Naive thymus-derived CD4-positive, alpha-beta T cell (primary cell): ENCODE measurements around the gene SOX6. TPM values are rescaled to one million over a fixed set of nuclear protein-coding genes. Genes with fewer than 3 reads are reported as not detected.
A peak's percentile ranks its signal among the peaks of the same experiment; 100 is the strongest.

Experiments
- ATAC-seq: fragments of 150-1000 bp; cut with Tn5 transposase; 2 replicates; pipeline ENCODE4 v1.10.0; 2021; ENCODE audit warnings: mild to moderate bottlenecking, moderate library complexity
- CTCF ChIA-PET: fragments of 350-600 bp; sonication (Branson Sonifier 250); formaldehyde crosslinking; loops from one replicate; lab custom pipeline; 2021; ENCODE audit warnings: antibody characterized with exemption; lab: Charles Lee
- POLR2A ChIA-PET: fragments of 350-600 bp; sonication (Branson Sonifier 250); formaldehyde crosslinking; loops from one replicate; lab custom pipeline; 2021; ENCODE audit warnings: antibody characterized with exemption, inconsistent platforms; lab: Charles Lee
- DNase-seq, 9 donors: peaks; one replicate each; pipeline versions ENCODE4 v3.0.0 to v3.0.0-alpha.2; 2020 to 2022; ENCODE audit warnings: mixed read lengths in 1 of 9
- H3K27ac ChIP-seq: one replicate; pipeline ENCODE4 v1.7.0; 2013; ENCODE audit warnings: mild to moderate bottlenecking, low read depth, low read length, moderate library complexity
- H3K27me3 ChIP-seq, 2 donors: one replicate each; pipeline ENCODE4 v1.7.0; 2013; ENCODE audit warnings: low read length in 2 of 2, mild to moderate bottlenecking in 2 of 2, moderate library complexity in 2 of 2; ENCODE audit not compliant: control insufficient read depth in 2 of 2, insufficient read depth in 2 of 2
- H3K36me3 ChIP-seq, 3 experiments: 1 replicate in 2 of 3; 2 replicates in 1 of 3; pipeline ENCODE4 v1.7.0; 2013; ENCODE audit warnings: low read length in 3 of 3, mild to moderate bottlenecking in 3 of 3, moderate library complexity in 1 of 3; ENCODE audit not compliant: insufficient read depth in 3 of 3, control insufficient read depth in 2 of 3
- H3K4me1 ChIP-seq, 2 donors: one replicate each; pipeline ENCODE4 v1.7.0; 2013; ENCODE audit warnings: low read length in 2 of 2, mild to moderate bottlenecking in 2 of 2, moderate library complexity in 1 of 2; ENCODE audit not compliant: control insufficient read depth in 2 of 2, insufficient read depth in 2 of 2
- H3K4me3 ChIP-seq: 2 replicates; pipeline ENCODE4 v1.7.0; 2013; ENCODE audit warnings: mild to moderate bottlenecking, low read length
- H3K9me3 ChIP-seq, 3 experiments: 1 replicate in 2 of 3; 2 replicates in 1 of 3; pipeline ENCODE4 v1.7.0; 2013; ENCODE audit warnings: low read length in 3 of 3; ENCODE audit not compliant: control insufficient read depth in 2 of 3
- H3K27ac Mint-ChIP-seq, 9 donors: one replicate each; pipeline ENCODE4 v1.8.0; 2020 to 2022; ENCODE audit warnings: mixed read lengths in 9 of 9, mild to moderate bottlenecking in 8 of 9, moderate library complexity in 5 of 9, inconsistent platforms in 2 of 9
- H3K27me3 Mint-ChIP-seq, 5 donors: one replicate each; pipeline ENCODE4 v1.8.0; 2021 to 2022; ENCODE audit warnings: mixed read lengths in 5 of 5, mild to moderate bottlenecking in 1 of 5
- H3K36me3 Mint-ChIP-seq, 5 donors: one replicate each; pipeline ENCODE4 v1.8.0; 2020 to 2022; ENCODE audit warnings: mixed read lengths in 5 of 5, mild to moderate bottlenecking in 3 of 5, inconsistent platforms in 1 of 5
- H3K4me1 Mint-ChIP-seq, 7 donors: one replicate each; pipeline ENCODE4 v1.8.0; 2020 to 2022; ENCODE audit warnings: mixed read lengths in 7 of 7, mild to moderate bottlenecking in 3 of 7, inconsistent platforms in 1 of 7
- H3K4me3 Mint-ChIP-seq, 10 donors: one replicate each; pipeline ENCODE4 v1.8.0; 2020 to 2022; ENCODE audit warnings: mild to moderate bottlenecking in 10 of 10, mixed read lengths in 10 of 10, moderate library complexity in 6 of 10, inconsistent platforms in 2 of 10
- H3K9me3 Mint-ChIP-seq, 11 donors: one replicate each; pipeline ENCODE4 v1.8.0; 2020 to 2022; ENCODE audit warnings: mixed read lengths in 11 of 11, mild to moderate bottlenecking in 4 of 11, inconsistent platforms in 1 of 11, moderate library complexity in 1 of 11
- intact Hi-C, 2 donors: fragments of 100-400 bp; cut with micrococcal nuclease; formaldehyde crosslinking; loops; one replicate each; pipeline ENCODE4 v1.15.1; 2023
- polyA plus RNA-seq, 2 donors: library from polyadenylated mRNA; unstranded; fragments of 300-500 nt; fragmentation: Illumina TruSeq; gene quantifications; one replicate each; pipeline ENCODE4 v1.2.3, GENCODE V29; 2021
- total RNA-seq, 6 experiments: library from RNA in 5 of 6; stranded (reverse) in 5 of 6; gene quantifications; 1 replicate in 5 of 6; 2 replicates in 1 of 6; pipeline ENCODE4 v1.2.3 and lab custom pipeline; 2021 to 2026

SOX6 gene
- total and polyA plus RNA-seq, 7 experiments from 2014 or later = 0.51 TPM; not detected in 6

- Mint-ChIP-seq H3K4me1 (no peaks in the 10 kb centered on the region), H3K9me3 (peaks cover 0 to 9% (median 0%) of the 10 kb centered on the region in 11 donors), H3K36me3 (no peaks in the 10 kb centered on the region), H3K4me3 (no peak overlapping the region), H3K27me3 (peaks cover 0 to 4% (median 0%) of the 10 kb centered on the region in 5 donors), H3K27ac (no peak overlapping the region)
- POLR2A ChIA-PET = no interaction called here
- CTCF ChIA-PET = no interaction called here
- no peak for DNase-seq
- intact Hi-C loops = loop anchor here in 1 of 2 donors (5.0 kb wide), 1 partner anchor 324 kb away; no protein-coding TSS in a partner anchor
- H3K4me3 ChIP-seq = no peak overlapping the region
- no peaks in the 10 kb centered on the region for H3K27me3 ChIP-seq
- H3K27ac ChIP-seq = no peak overlapping the region
- no peak for ATAC-seq
- H3K36me3 ChIP-seq = no peaks in the 10 kb centered on the region
- no peaks in the 10 kb centered on the region for H3K4me1 ChIP-seq
- H3K9me3 ChIP-seq = no peaks in the 10 kb centered on the region
These were observed 344.9 kb downstream of the SOX6 start for GRCh38 chr11:16011396-16011795.

DNA sequence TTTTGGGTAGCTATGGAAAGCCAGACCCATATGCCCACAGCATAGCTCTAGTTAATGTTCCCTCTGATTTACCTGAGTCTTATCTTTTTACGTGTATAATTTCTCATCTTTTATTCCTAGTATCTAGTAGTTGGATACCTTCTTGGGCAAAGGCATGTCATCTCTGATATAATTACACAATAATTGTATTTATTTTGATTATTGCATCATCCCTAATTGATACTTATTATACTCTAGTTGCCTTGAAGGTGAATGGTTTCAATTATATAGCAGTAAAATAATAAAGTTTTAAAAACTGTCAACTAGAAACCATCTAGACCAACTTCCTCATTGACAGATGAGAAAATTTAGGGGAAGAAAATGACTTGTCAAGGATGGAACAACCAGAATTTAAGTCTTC lies 347.3 kb downstream of the SOX6 start:
- H3K4me1 Mint-ChIP-seq = no peaks in the 10 kb centered on the region

GRCh38 chr11:16007514-16007913 lies 348.8 kb downstream of the SOX6 start:
- ChIA-PET POLR2A (no interaction called here), CTCF (no interaction called here)
- H3K4me1 Mint-ChIP-seq = no peaks in the 10 kb centered on the region
- H3K4me3 Mint-ChIP-seq = no peak overlapping the region
- no peaks in the 10 kb centered on the region for H3K9me3 ChIP-seq
- H3K36me3 ChIP-seq = no peaks in the 10 kb centered on the region
- no peaks in the 10 kb centered on the region for H3K4me1 ChIP-seq
- no peaks in the 10 kb centered on the region for H3K36me3 Mint-ChIP-seq
- DNase-seq = no peak
- no peak overlapping the region for H3K4me3 ChIP-seq
- no peak overlapping the region for H3K27ac ChIP-seq
- intact Hi-C loops = no loop called here
- peaks cover 0 to 9% (median 0%) of the 10 kb centered on the region in 11 donors for H3K9me3 Mint-ChIP-seq
- ATAC-seq = no peak
- H3K27me3 Mint-ChIP-seq = no peaks in the 10 kb centered on the region
- no peak overlapping the region for H3K27ac Mint-ChIP-seq
- H3K27me3 ChIP-seq = no peaks in the 10 kb centered on the region

More for the DNA sequence above, 347.3 kb downstream of the SOX6 start:
- POLR2A ChIA-PET = no interaction called here
- ATAC-seq (no peak), DNase-seq (no peak)
- Mint-ChIP-seq H3K36me3 (no peaks in the 10 kb centered on the region), H3K4me3 (no peak overlapping the region), H3K9me3 (peaks cover 0 to 9% (median 0%) of the 10 kb centered on the region in 11 donors), H3K27me3 (no peaks in the 10 kb centered on the region), H3K27ac (no peak overlapping the region)
- H3K27ac ChIP-seq = no peak overlapping the region
- CTCF ChIA-PET = no interaction called here
- intact Hi-C loops = no loop called here
- H3K27me3 ChIP-seq = no peaks in the 10 kb centered on the region
- H3K4me3 ChIP-seq = no peak overlapping the region
- no peaks in the 10 kb centered on the region for H3K9me3 ChIP-seq
- no peaks in the 10 kb centered on the region for H3K4me1 ChIP-seq
- H3K36me3 ChIP-seq = no peaks in the 10 kb centered on the region

DNA sequence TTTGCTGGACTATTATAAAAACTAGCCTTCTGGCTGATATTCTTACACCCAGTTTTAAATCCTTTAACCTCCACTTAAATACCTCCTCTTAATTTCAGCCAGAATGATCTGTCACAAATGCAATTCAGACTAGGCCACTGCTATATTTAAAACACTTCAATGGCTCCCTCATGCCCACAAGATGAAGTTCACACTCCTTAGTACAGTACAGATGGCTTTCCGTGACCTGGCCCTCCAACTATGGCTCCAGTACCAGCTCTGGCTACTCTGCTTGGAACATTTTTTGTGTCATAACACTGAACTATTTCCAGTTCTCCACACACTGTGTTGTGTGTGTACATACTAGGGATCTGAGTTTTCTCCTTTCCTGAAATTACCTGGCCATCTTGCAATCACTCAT lies 353.4 kb downstream of the SOX6 start:
- intact Hi-C loops = no loop called here
- H3K9me3 ChIP-seq = no peaks in the 10 kb centered on the region
- no peak for ATAC-seq
- no peak for DNase-seq
- Mint-ChIP-seq H3K27me3 (no peaks in the 10 kb centered on the region), H3K27ac (no peak overlapping the region), H3K36me3 (no peaks in the 10 kb centered on the region), H3K4me1 (peaks cover 0 to 4% (median 0%) of the 10 kb centered on the region in 7 donors), H3K9me3 (peaks cover 0 to 9% (median 0%) of the 10 kb centered on the region in 11 donors), H3K4me3 (no peak overlapping the region)
- ChIA-PET POLR2A (no interaction called here), CTCF (no interaction called here)
- H3K36me3 ChIP-seq = no peaks in the 10 kb centered on the region
- H3K27me3 ChIP-seq = no peaks in the 10 kb centered on the region
- H3K4me1 ChIP-seq = no peaks in the 10 kb centered on the region
- H3K4me3 ChIP-seq = no peak overlapping the region
- H3K27ac ChIP-seq = no peak overlapping the region

GRCh38 chr11:16001899-16002426 lies 354.4 kb downstream of the SOX6 start:
- Mint-ChIP-seq H3K4me3 (peak overlapping the region in 1 of 10 donors; percentile 8), H3K27ac (no peak overlapping the region), H3K27me3 (no peaks in the 10 kb centered on the region), H3K9me3 (peaks cover 0 to 4% (median 0%) of the 10 kb centered on the region in 11 donors), H3K4me1 (peaks cover 0 to 4% (median 0%) of the 10 kb centered on the region in 7 donors), H3K36me3 (no peaks in the 10 kb centered on the region)
- no peaks in the 10 kb centered on the region for H3K4me1 ChIP-seq
- H3K9me3 ChIP-seq = no peaks in the 10 kb centered on the region
- H3K27ac ChIP-seq = no peak overlapping the region
- no peaks in the 10 kb centered on the region for H3K27me3 ChIP-seq
- intact Hi-C loops = no loop called here
- no peak for ATAC-seq
- no peak for DNase-seq
- CTCF ChIA-PET = no interaction called here
- no peak overlapping the region for H3K4me3 ChIP-seq
- POLR2A ChIA-PET = no interaction called here
- H3K36me3 ChIP-seq = no peaks in the 10 kb centered on the region

GRCh38 chr11:16001044-16001568 lies 355.2 kb downstream of the SOX6 start:
- H3K27me3 Mint-ChIP-seq = no peaks in the 10 kb centered on the region
- no peaks in the 10 kb centered on the region for H3K9me3 ChIP-seq

DNA sequence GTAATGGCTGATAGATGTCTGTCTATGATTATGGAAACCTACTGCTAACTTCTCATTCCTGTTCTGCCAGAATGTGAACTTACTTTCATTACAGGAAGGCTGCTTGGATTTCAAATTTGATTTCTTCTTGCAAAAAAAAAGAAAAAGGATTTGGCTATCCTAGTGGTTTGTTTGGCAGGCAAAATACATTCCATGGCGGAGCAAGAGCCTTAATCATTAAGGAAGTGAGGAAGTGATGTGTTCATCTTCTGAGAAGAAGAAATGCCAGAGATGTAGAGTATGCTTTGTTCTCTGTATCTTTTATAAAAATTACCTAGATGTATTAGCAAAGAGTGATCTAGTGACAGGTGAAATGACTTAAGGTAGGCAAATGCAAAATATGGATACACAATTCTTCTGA lies 356.3 kb downstream of the SOX6 start:
- no peaks in the 10 kb centered on the region for H3K9me3 ChIP-seq
- DNase-seq (no peak), ATAC-seq (no peak)
- Mint-ChIP-seq H3K27me3 (no peaks in the 10 kb centered on the region), H3K4me3 (no peak overlapping the region), H3K36me3 (no peaks in the 10 kb centered on the region), H3K9me3 (peaks cover 0 to 4% (median 0%) of the 10 kb centered on the region in 11 donors), H3K4me1 (peaks cover 0 to 4% (median 0%) of the 10 kb centered on the region in 7 donors), H3K27ac (no peak overlapping the region)
- H3K36me3 ChIP-seq = no peaks in the 10 kb centered on the region
- H3K27me3 ChIP-seq = no peaks in the 10 kb centered on the region
- intact Hi-C loops = no loop called here
- no peak overlapping the region for H3K27ac ChIP-seq
- ChIA-PET POLR2A (no interaction called here), CTCF (no interaction called here)
- H3K4me1 ChIP-seq = no peaks in the 10 kb centered on the region
- H3K4me3 ChIP-seq = no peak overlapping the region

More at GRCh38 chr11:16001044-16001568, 355.2 kb downstream of the SOX6 start:
- H3K4me3 ChIP-seq = no peak overlapping the region
- H3K4me1 ChIP-seq = no peaks in the 10 kb centered on the region
- no peak overlapping the region for H3K27ac ChIP-seq
- ChIA-PET POLR2A (no interaction called here), CTCF (no interaction called here)
- H3K27me3 ChIP-seq = no peaks in the 10 kb centered on the region
- no peak for DNase-seq
- no peak for ATAC-seq
- Mint-ChIP-seq H3K4me3 (no peak overlapping the region), H3K4me1 (peaks cover 0 to 4% (median 0%) of the 10 kb centered on the region in 7 donors), H3K9me3 (peaks cover 0 to 4% (median 0%) of the 10 kb centered on the region in 11 donors), H3K36me3 (no peaks in the 10 kb centered on the region), H3K27ac (no peak overlapping the region)
- no peaks in the 10 kb centered on the region for H3K36me3 ChIP-seq
- intact Hi-C loops = no loop called here
